Endothelial cell of umbilical vein (primary cell): ENCODE results near the gene R3HCC1L. TPM values are rescaled to one million over a fixed set of nuclear protein-coding genes. Genes with fewer than 3 reads are reported as not detected.

Experiments used
- BruUV-seq: library from RNA; stranded (reverse); fragments of 400-500 nt; replicated peaks from 2 replicates; lab custom pipeline; 2021; lab: Mats Ljungman, UMichigan
- CTCF ChIA-PET: fragments of 300-600, 350-600 bp; sonication (Branson Sonifier 250); formaldehyde crosslinking; loops from one replicate; lab custom pipeline; 2021; ENCODE audit warnings: antibody characterized with exemption, inconsistent platforms; lab: Charles Lee
- POLR2A ChIA-PET: fragments of 300-600, 350-600 bp; sonication (Branson Sonifier 250); formaldehyde crosslinking; loops from one replicate; lab custom pipeline; 2021; ENCODE audit warnings: antibody characterized with exemption, inconsistent platforms; lab: Charles Lee
- DNase-seq: peaks from one replicate; pipeline ENCODE4 v3.0.0-alpha.2; 2011; ENCODE audit warnings: low read depth, low spot score
- FAIRE-seq: peaks from 2 replicates; lab custom pipeline; 2011; peaks lifted over from hg19 to GRCh38; lab: Jason Lieb, UNC
- H2AFZ ChIP-seq: 2 replicates; pipeline ENCODE4 v1.6.0; 2012; ENCODE audit warnings: low read depth, low read length, control low read depth, inconsistent platforms
- H3K27ac ChIP-seq: 2 replicates; pipeline ENCODE4 v1.5.1; 2011; ENCODE audit warnings: low read depth, mild to moderate bottlenecking, control low read depth, low read length, moderate library complexity; ENCODE audit not compliant: insufficient read depth
- H3K27me3 ChIP-seq, 2 experiments: 2 replicates each; pipeline versions ENCODE4 v1.6.0 to v1.6.1; 2011; ENCODE audit warnings: low read length in 2 of 2, mixed read lengths in 1 of 2; ENCODE audit not compliant: control insufficient read depth in 2 of 2, insufficient read depth in 2 of 2
- H3K36me3 ChIP-seq, 2 experiments: 2 replicates in 1 of 2; 3 replicates in 1 of 2; pipeline ENCODE4 v1.5.1; 2011; ENCODE audit warnings: low read length in 2 of 2, mild to moderate bottlenecking in 1 of 2, moderate library complexity in 1 of 2; ENCODE audit not compliant: control insufficient read depth in 2 of 2, insufficient read depth in 2 of 2; ENCODE audit errors: extremely low read depth in 1 of 2
- H3K4me1 ChIP-seq: 3 replicates; pipeline ENCODE4 v1.5.1; 2011; ENCODE audit warnings: mild to moderate bottlenecking, low read length; ENCODE audit not compliant: control insufficient read depth, insufficient read depth; ENCODE audit errors: extremely low read depth
- H3K4me2 ChIP-seq: 2 replicates; pipeline ENCODE4 v1.6.1; 2011; ENCODE audit warnings: low read length, control low read depth, mixed read lengths; ENCODE audit not compliant: insufficient read depth
- H3K4me3 ChIP-seq, 3 experiments: fragments of 200-600 bp in 1 of 3; sonication (generic), shearing (Covaris generic) in 1 of 3; replicated peaks in 1 of 3; 2 replicates each; pipeline ENCODE4 v1.5.1; 2011 to 2016; ENCODE audit warnings: control low read depth in 3 of 3, low read length in 3 of 3, mild to moderate bottlenecking in 2 of 3, inconsistent platforms in 1 of 3, low read depth in 1 of 3, moderate library complexity in 1 of 3; ENCODE audit not compliant: insufficient read depth in 1 of 3
- H3K79me2 ChIP-seq: 2 replicates; pipeline ENCODE4 v1.6.0; 2012; ENCODE audit warnings: low read length, inconsistent platforms; ENCODE audit not compliant: control insufficient read depth, insufficient read depth
- H3K9ac ChIP-seq: replicated peaks from 2 replicates; pipeline ENCODE3; 2011; ENCODE audit warnings: low read length, control low read depth; ENCODE audit not compliant: insufficient read depth; ENCODE audit errors: extremely low read depth
- H3K9me1 ChIP-seq: replicated peaks from 3 replicates; pipeline ENCODE4 v1.6.0; 2011; ENCODE audit warnings: mild to moderate bottlenecking, low read length; ENCODE audit not compliant: control insufficient read depth, insufficient read depth; ENCODE audit errors: extremely low read depth
- H3K9me3 ChIP-seq: replicated peaks from 2 replicates; pipeline ENCODE4 v1.5.1; 2012; ENCODE audit warnings: low read length, inconsistent platforms; ENCODE audit not compliant: control insufficient read depth, insufficient read depth
- H4K20me1 ChIP-seq: replicated peaks from 2 replicates; pipeline ENCODE3; 2011; ENCODE audit warnings: mild to moderate bottlenecking, low read length; ENCODE audit not compliant: control insufficient read depth, insufficient read depth; ENCODE audit errors: extremely low read depth
- CTCF ChIP-seq, 2 donors: IDR thresholded peaks; 1 replicate in 1 of 2; 2 replicates in 1 of 2; pipeline ENCODE4 v1.5.1; 2011; ENCODE audit warnings: low read length in 2 of 2, mild to moderate bottlenecking in 2 of 2, moderate library complexity in 2 of 2, control low read depth in 1 of 2, inconsistent platforms in 1 of 2, low read depth in 1 of 2; ENCODE audit not compliant: insufficient read depth in 1 of 2; ENCODE audit errors: extremely low read depth in 1 of 2
- GATA2 ChIP-seq: IDR thresholded peaks from 2 replicates; pipeline ENCODE4 v1.7.0; 2011; ENCODE audit warnings: low read depth, mild to moderate bottlenecking, moderate library complexity, mixed read lengths, low read length; ENCODE audit not compliant: insufficient read length, insufficient read depth
- JUN ChIP-seq: IDR thresholded peaks from 2 replicates; pipeline ENCODE4 v1.6.1; 2011; ENCODE audit warnings: borderline replicate concordance, low read depth; ENCODE audit not compliant: insufficient read length, insufficient read depth
- MAX ChIP-seq: IDR thresholded peaks from 2 replicates; pipeline ENCODE4 v1.6.1; 2011; ENCODE audit not compliant: insufficient read depth, insufficient read length
- MYC ChIP-seq: IDR thresholded peaks from one replicate; pipeline ENCODE4 v1.6.1; 2011; ENCODE audit warnings: mild to moderate bottlenecking, low read depth, low read length
- POLR2A ChIP-seq: IDR thresholded peaks from 2 replicates; pipeline ENCODE4 v1.6.1; 2012; ENCODE audit warnings: low read depth, mild to moderate bottlenecking, control low read depth, low read length
- dilution Hi-C: fragments of 300-500 bp; cut with MboI; formaldehyde crosslinking; loops from one replicate; pipeline ENCODE4 v1.15.0; 2019; ENCODE audit warnings: low sequenced_read_pairs; ENCODE audit not compliant: extremely low pct_ligation_motif_present
- intact Hi-C: fragments of 100-400 bp; cut with micrococcal nuclease; formaldehyde crosslinking; loops from one replicate; pipeline ENCODE4 v1.10.0; 2022
- polyA plus RNA-seq, 4 experiments: library from polyadenylated mRNA; depleted of rRNA in 3 of 4; stranded (reverse) in 3 of 4; unstranded in 1 of 4; fragments of >200 nt; gene quantifications; 2 replicates each; pipeline versions ENCODE4 v1.2.1 to v1.2.3, GENCODE V29; 2011 to 2012; ENCODE audit warnings: missing spikeins in 1 of 4
- total RNA-seq: library from RNA; stranded (reverse); gene quantifications from 2 replicates; pipeline ENCODE4 v1.2.3, GENCODE V29; 2021

Gene R3HCC1L
- total and polyA plus RNA-seq, 2 donors (not counting 3 experiments of a cell fraction or from before 2014, with no cell fraction given), result 6.3 to 12.4 TPM

- intact Hi-C loops (no loop called here), dilution Hi-C loops (no loop called here)
- FAIRE-seq (peak; percentile 28), DNase-seq (no peak)
- no peak for TF ChIP-seq GATA2
- no peak for TF ChIP-seq CTCF (IDR thresholded peaks at IDR 0.05; ENCODE audit: extremely low read depth in 1 of 2, insufficient read depth in 1 of 2, low read depth in 1 of 2, low read length in 2 of 2)
- TF ChIP-seq MAX, result no peak
- no peak for TF ChIP-seq JUN
- no peak for TF ChIP-seq MYC
- no peak for TF ChIP-seq POLR2A
- no peaks in the 10 kb centered on the region for H3K4me1 ChIP-seq
- H3K4me3 ChIP-seq, result no peak overlapping the region
- H3K79me2 ChIP-seq, result no peaks in the 10 kb centered on the region
- H4K20me1 ChIP-seq, result no peaks in the 10 kb centered on the region
- no peak overlapping the region for H2AFZ ChIP-seq
- no peak overlapping the region for H3K27ac ChIP-seq
- no peaks in the 10 kb centered on the region for H3K27me3 ChIP-seq
- no peaks in the 10 kb centered on the region for H3K9me3 ChIP-seq
- no peak overlapping the region for H3K9ac ChIP-seq
- POLR2A ChIA-PET, result interaction anchor here (0.6 kb wide), 1 partner anchor 104 kb away, joined by 3 read pairs; no protein-coding TSS in a partner anchor
- peaks cover 2% of the 10 kb centered on the region in 2 experiments for H3K36me3 ChIP-seq
- no peak overlapping the region for H3K4me2 ChIP-seq
- CTCF ChIA-PET, result interaction anchor here (1.3 to 4.2 kb wide), 2 partner anchors 13 to 68 kb away, joined by 3 to 25 read pairs; no protein-coding TSS in a partner anchor
- no TSS peak for BruUV-seq
- no peaks in the 10 kb centered on the region for H3K9me1 ChIP-seq
Observed at GRCh38 chr10:98238391-98238790, 103.9 kb downstream of the R3HCC1L start.

GRCh38 chr10:98240524-98240923 is 106.1 kb downstream of the R3HCC1L start:
- dilution Hi-C loops, result no loop called here
- POLR2A ChIA-PET, result no interaction called here

More at GRCh38 chr10:98240524-98240923, 106.1 kb downstream of the R3HCC1L start:
- Histone ChIP-seq H3K4me2 (no peak overlapping the region), H3K4me3 (no peak overlapping the region), H3K79me2 (no peaks in the 10 kb centered on the region), H3K36me3 (peaks cover 4 to 6% of the 10 kb centered on the region in 2 experiments), H4K20me1 (no peaks in the 10 kb centered on the region), H3K4me1 (no peaks in the 10 kb centered on the region), H3K9ac (no peak overlapping the region), H3K27me3 (no peaks in the 10 kb centered on the region), H2AFZ (no peak overlapping the region), H3K27ac (no peak overlapping the region), H3K9me3 (no peaks in the 10 kb centered on the region), H3K9me1 (no peaks in the 10 kb centered on the region)
- intact Hi-C loops, result no loop called here
- BruUV-seq, result no TSS peak
- FAIRE-seq (no peak), DNase-seq (no peak)
- TF ChIP-seq MAX, result no peak
- CTCF ChIA-PET, result interaction anchor here (4.3 kb wide), 1 partner anchor 69 kb away, joined by 68 read pairs; no protein-coding TSS in a partner anchor
